Rectal smooth muscle tissue (tissue), 1 donor: ENCODE measurements around the gene RBP5.
A peak's percentile ranks its signal among the peaks of the same experiment; 100 is the strongest.

Experiments used
- H3K27ac ChIP-seq: one replicate; pipeline ENCODE4 v1.7.0; 2013; ENCODE audit warnings: low read depth, low read length, inconsistent platforms
- H3K27me3 ChIP-seq: one replicate; pipeline ENCODE4 v1.7.0; 2013; ENCODE audit warnings: low read length; ENCODE audit not compliant: control insufficient read depth, insufficient read depth
- H3K36me3 ChIP-seq: one replicate; pipeline ENCODE4 v1.7.0; 2013; ENCODE audit warnings: low read length; ENCODE audit not compliant: control insufficient read depth, insufficient read depth
- H3K4me1 ChIP-seq: one replicate; pipeline ENCODE4 v1.7.0; 2013; ENCODE audit warnings: low read length; ENCODE audit not compliant: control insufficient read depth, insufficient read depth
- H3K4me3 ChIP-seq: one replicate; pipeline ENCODE4 v1.7.0; 2013; ENCODE audit warnings: low read length
- H3K9ac ChIP-seq: one replicate; pipeline ENCODE4 v1.7.0; 2013; ENCODE audit warnings: low read length

The RBP5 gene

DNA sequence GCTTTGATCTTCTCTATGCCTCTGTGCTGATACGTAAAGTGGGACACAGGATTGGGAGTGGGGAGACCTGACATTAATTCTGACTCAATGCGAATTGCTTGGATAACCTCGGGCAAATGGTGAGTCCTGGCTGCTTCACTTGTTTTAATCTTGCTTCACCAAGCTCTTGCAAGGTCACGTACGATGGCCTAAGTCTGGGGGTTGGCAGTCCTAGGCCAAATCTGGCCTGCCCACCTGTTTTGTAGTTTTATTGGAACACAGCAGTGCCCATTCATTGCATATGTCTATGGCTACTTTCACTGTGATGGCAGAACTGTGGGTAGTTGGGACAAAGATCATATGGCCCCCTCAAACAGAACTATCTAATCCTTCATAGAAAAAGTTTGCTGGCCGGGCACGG is 14.9 kb upstream of the RBP5 start:
- Histone ChIP-seq H3K4me1 (no peaks in the 10 kb centered on the region), H3K36me3 (peaks cover 2% of the 10 kb centered on the region)

DNA sequence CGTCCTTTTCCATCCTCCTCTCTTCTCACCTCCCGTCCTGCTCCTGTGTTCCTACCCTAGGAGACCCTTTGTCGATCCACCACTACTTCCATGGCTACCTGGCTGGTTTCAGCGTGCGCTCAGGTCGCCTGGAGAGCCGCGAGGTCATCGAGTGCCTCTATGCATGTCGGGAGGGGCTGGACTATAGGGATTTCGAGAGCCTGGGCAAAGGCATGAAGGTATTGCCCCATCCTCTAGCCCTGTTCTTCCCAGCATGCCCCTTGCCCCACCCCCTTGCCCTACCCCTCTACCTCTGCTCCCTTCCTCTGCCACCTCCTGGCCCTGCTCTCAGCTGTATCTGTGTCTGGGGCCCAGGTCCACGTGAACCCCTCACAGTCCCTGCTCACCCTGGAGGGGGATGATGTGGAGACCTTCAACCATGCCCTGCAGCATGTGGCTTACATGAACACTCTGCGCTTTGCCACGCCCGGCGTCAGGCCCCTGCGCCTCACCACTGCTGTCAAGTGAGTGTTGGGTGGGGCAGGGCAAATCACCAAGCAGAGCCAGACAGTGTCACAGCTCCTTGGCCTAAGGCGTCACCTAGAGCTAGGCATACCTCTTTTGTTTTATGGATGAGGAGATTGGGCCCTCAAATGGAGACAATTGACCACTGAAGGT is 14.2 kb upstream of the RBP5 start:
- H3K4me1 ChIP-seq, result no peaks in the 10 kb centered on the region
- no peak overlapping the region for H3K9ac ChIP-seq
- no peak overlapping the region for H3K4me3 ChIP-seq
- H3K27ac ChIP-seq, result no peak overlapping the region
- no peaks in the 10 kb centered on the region for H3K27me3 ChIP-seq
- H3K36me3 ChIP-seq, result peaks cover 2% of the 10 kb centered on the region

More for the DNA sequence above, 14.9 kb upstream of the RBP5 start:
- Histone ChIP-seq H3K27ac (no peak overlapping the region), H3K9ac (no peak overlapping the region), H3K4me3 (no peak overlapping the region), H3K27me3 (no peaks in the 10 kb centered on the region)

DNA sequence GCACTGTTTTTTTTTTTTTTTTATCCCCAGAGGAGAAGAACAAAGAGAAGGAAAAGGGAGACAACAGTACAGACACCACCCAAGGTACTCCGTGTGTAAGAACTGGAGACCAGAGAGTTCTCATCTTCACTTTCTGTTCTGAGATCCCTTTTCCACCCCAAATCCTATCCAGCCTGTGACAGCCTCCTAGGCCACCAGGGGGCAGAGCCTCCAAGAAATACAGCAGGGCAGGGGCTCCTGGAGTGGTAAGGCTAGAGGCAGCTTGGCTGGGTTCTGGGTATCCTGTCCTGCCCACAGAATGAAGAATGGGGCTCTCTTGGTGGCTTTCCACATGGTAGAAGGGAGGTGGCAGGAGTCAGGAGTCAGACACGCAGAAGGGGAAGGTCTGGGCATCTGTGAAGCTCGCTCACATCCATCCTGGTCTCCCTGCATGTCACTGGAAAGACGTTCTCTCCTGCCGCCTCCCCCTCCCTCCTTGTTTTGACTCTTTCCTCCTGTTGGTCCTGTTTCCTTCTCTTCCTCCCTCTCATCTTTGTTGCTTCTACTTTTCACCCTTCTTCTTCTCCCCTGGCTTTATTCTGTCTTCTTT is 13.5 kb upstream of the RBP5 start:
- no peak overlapping the region for H3K4me3 ChIP-seq
- H3K27me3 ChIP-seq, result no peaks in the 10 kb centered on the region
- H3K27ac ChIP-seq, result no peak overlapping the region
- H3K9ac ChIP-seq, result no peak overlapping the region
- no peaks in the 10 kb centered on the region for H3K4me1 ChIP-seq
- H3K36me3 ChIP-seq, result peaks cover 2% of the 10 kb centered on the region

DNA sequence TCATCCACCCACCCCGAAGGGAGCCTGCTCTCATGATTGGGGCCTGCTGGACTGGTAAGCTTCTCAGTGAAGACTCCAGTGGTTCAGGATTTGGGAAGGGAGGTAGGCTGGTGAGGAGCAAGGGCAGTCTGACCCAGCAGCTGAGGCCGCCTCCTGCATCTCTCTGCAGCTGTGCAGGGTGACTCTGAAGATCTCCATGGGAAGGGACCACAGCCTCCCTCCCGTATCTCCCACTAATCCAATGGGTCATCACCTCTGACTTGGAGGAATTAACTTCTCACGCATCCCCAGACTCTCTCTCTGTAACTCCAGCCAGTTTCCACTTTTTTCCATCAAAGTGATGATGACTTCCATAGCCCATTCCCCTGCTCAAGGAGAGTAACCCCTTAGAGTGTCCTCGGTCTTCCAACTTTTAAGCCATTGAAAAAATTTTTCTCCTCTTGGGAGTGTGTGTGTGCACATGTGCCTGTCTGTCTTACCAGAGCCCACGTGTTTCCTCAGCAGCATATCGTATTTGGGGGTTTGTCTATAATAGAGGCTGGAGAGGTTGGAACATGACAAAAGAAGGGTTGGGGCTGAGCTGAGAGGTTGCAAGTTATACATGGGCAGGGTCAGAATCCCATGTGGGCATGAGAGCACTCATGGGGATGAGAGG is 12.8 kb upstream of the RBP5 start:
- Histone ChIP-seq H3K27ac (no peak overlapping the region), H3K36me3 (peaks cover 5% of the 10 kb centered on the region), H3K4me1 (no peaks in the 10 kb centered on the region), H3K4me3 (no peak overlapping the region), H3K9ac (no peak overlapping the region), H3K27me3 (no peaks in the 10 kb centered on the region)

DNA sequence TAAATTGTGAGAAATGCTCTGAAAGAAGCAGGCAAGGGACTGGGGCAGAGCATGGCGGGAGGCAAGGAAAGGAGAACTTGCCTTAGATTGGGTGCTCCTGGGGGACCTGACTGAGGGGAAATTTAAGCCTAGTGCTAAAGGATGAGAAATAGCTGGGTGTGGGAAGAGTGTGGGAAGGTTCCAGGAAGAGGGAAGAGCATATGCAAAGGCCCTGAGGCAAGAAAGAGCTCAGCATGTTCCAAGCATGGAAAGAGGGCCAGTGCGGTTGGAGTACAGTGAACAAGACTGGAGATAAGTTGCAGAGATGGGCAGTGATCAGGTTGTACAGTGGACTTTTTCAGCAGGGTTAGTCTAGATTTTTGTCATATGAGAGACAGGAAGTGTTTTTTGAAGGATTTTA is 10.5 kb upstream of the RBP5 start:
- no peak overlapping the region for H3K4me3 ChIP-seq
- no peak overlapping the region for H3K9ac ChIP-seq
- peaks cover 5% of the 10 kb centered on the region for H3K36me3 ChIP-seq
- H3K27ac ChIP-seq, result no peak overlapping the region
- H3K4me1 ChIP-seq, result no peaks in the 10 kb centered on the region
- H3K27me3 ChIP-seq, result no peaks in the 10 kb centered on the region

DNA sequence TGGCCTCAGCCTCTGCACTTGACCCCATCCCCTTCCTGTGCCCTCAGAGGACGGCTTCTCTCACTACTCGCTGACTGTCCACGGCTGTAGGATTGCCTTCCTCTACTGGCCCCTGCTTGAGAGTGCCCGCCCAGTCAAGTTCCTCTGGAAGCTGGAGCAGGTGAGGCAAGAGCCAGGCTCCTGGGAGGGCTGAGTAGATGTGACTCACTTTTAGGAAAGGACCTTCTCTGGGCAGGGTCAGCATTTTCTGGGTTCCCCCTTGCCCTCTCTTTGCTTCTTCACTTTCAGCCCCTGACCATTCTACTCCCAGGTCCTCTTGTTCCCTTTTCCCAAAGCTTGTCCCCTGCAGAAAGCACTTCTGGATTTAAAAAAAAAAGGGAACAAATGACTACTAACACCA is 9.2 kb upstream of the RBP5 start:
- H3K4me1 ChIP-seq, result no peaks in the 10 kb centered on the region
- H3K4me3 ChIP-seq, result no peak overlapping the region
- no peak overlapping the region for H3K9ac ChIP-seq
- H3K27ac ChIP-seq, result no peak overlapping the region
- peaks cover 5% of the 10 kb centered on the region for H3K36me3 ChIP-seq
- no peaks in the 10 kb centered on the region for H3K27me3 ChIP-seq

DNA sequence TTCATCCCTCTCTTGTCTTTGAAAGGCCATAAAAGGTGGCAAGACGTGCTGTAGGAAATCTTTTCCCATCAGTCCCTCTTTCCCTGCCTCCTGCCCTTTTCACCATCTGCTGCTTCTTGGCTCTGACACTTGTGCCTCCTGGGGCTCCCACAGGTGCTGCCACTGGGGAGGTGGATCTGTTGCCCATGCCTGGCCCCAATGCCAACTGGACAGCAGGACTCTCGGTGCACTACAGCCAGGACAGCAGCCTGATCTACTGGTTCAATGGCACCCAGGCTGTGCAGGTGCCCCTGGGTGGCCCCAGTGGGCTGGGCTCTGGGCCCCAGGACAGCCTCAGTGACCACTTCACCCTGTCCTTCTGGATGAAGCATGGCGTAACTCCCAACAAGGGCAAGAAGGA is 8.0 kb upstream of the RBP5 start:
- no peak overlapping the region for H3K9ac ChIP-seq
- no peaks in the 10 kb centered on the region for H3K27me3 ChIP-seq
- no peak overlapping the region for H3K4me3 ChIP-seq
- H3K36me3 ChIP-seq, result peaks cover 5% of the 10 kb centered on the region
- no peak overlapping the region for H3K27ac ChIP-seq
- H3K4me1 ChIP-seq, result no peaks in the 10 kb centered on the region

DNA sequence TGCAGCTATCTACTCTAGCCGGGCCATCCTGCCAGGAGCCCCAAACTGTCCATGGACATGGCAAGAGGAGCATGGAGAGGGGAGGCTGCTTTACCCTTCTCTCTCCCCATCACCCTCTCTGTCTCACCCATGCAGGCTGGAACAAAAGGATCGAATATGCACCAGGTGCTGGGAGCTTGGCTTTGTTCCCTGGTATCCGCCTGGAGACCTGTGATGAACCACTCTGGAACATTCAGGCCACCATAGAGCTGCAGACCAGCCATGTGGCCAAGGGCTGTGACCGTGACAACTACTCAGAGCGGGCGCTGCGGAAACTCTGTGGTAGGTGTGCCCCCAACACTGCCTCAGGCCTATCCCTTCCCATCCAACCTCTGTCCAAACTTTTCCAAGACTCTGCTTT is 7.4 kb upstream of the RBP5 start:
- Histone ChIP-seq H3K27me3 (no peaks in the 10 kb centered on the region), H3K36me3 (peaks cover 2% of the 10 kb centered on the region), H3K4me3 (no peak overlapping the region), H3K27ac (no peak overlapping the region), H3K4me1 (no peaks in the 10 kb centered on the region), H3K9ac (no peak overlapping the region)

DNA sequence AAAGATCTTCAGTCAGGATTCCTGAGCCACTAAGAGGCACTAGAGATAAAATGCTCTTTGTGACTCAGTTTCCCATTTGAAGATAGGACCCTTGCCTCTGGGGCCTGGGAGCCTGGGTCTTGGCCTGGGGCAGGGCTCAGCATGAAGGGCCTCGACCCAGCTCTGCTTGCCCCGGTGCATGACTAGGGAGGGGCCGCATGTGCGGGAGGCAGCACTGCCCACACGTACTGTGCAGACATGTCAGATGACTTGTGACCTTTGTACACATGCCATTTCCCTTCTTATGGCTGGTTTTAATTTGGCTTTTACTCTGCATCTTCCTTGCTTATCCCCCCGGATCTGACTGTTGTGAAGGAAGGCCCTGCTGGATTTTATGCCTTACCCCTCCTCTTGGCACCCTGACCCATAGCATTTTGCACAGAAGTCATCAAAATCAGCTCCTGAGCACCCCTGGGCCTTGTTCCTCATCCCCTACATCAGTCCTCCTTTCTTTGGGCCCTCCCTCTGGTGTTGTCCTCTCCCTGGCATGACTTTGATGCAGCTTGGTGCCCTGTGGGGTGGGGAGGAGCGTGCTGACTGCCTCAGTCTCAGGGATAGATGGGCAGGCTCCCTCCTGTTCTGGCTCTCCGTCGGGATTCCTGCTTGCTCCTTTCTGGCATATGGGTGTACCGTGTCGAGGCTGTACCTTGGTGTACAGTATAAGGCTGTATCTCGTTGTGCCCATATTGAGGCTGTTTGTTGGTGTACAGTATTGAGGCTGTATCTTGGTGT is 5.9 kb upstream of the RBP5 start:
- Histone ChIP-seq H3K36me3 (peaks cover 2% of the 10 kb centered on the region), H3K9ac (no peak overlapping the region), H3K4me3 (no peak overlapping the region), H3K27ac (no peak overlapping the region), H3K27me3 (no peaks in the 10 kb centered on the region), H3K4me1 (peaks cover under 1% of the 10 kb centered on the region)

DNA sequence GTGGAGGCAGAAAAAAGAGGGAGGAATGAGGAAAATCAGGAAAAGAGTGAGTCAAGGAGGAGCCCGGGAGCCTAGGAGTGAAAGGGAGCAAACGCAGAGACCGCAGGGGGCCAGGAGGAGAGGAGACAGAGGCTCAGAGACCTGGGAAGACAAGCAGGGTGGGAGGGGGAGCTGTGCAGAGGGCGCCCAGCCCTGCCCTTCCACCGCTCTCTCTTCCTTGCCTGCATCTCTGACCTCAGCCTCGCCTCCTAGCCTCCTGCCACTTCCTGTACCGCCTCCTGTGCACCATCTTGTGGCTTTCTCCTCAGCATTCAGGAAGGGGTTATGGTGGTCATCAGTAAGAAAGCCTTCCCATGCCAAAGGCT is 2.8 kb upstream of the RBP5 start:
- no peaks in the 10 kb centered on the region for H3K36me3 ChIP-seq
- H3K27me3 ChIP-seq, result no peaks in the 10 kb centered on the region
- H3K9ac ChIP-seq, result no peak overlapping the region
- H3K4me1 ChIP-seq, result peaks cover 6% of the 10 kb centered on the region
- H3K27ac ChIP-seq, result no peak overlapping the region
- H3K4me3 ChIP-seq, result peak overlapping the region; percentile 78

DNA sequence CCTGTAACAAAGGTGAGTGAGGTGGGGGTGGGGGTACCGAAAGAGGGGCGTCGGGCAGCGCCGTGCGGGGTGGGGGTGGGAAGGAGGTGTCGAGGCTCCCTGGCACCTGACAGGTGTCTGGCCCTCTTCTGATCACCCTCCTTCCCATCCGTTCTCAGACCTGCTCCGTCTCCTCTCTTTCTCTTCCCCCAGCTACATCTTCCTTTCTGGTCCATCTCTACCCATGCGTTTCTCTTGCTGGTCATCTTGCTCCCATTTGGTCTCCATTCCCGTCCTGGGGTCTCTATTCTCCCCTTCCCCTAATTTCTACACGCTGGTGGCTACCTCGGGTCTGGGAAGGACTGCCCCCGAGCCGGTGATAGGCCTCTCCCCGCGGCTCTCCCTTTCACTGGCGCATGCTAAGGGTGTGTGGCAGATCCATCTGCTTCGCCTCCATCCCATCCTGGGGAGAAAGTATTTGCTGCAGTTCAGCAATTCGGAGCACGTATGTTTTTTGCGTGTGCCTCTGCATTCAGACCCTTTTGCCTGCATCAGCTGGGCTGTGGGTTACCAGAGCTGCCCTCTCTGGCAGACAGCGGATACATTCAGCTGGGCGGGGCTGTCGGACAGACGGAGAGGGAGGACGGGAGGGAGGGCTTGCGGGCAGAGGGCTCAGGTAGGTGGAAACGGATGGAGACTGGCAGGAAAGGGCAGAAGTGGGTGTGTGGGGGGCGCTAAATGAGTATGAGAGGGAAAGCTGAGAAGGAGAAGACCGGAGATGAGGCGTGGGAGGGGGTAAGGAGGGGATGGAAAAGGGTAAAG is 2.2 kb upstream of the RBP5 start:
- H3K4me1 ChIP-seq, result peaks cover 6% of the 10 kb centered on the region
- H3K9ac ChIP-seq, result peak overlapping the region; percentile 82
- no peaks in the 10 kb centered on the region for H3K36me3 ChIP-seq
- H3K27me3 ChIP-seq, result no peaks in the 10 kb centered on the region
- peak overlapping the region; percentile 78 for H3K4me3 ChIP-seq
- no peak overlapping the region for H3K27ac ChIP-seq
